Activated CD8-positive, alpha-beta memory T cell treated with anti-CD3 and anti-CD28 coated beads, Interleukin-2, amount 50 U/mL, for 1 hour (primary cell): Measurements from ENCODE around the gene HCFC1.

ENCODE experiments used
- DNase-seq: peaks from one replicate; pipeline ENCODE4 v3.0.0-alpha.2; 2020; ENCODE audit errors: extremely low read depth

The HCFC1 gene

DNA sequence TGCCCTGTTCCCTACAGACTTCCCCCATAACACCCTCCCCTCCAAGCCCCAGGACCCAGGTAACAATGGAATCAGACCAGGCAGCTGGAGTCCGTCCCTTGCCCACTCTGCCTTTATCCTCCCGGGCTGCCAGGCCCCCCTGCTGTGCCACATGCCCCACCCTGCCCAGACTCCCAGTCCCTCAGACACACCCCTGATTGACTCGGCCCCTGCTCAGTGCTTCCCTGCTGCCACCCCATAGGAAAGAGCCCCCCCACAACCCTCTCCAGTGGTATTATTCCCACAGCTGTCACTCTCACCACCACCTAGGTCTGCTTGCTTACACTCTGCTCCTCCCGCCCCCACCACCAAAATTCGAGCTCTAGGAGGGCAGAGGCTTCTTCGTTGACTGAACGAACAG lies 32.0 kb downstream of the HCFC1 start:
- DNase-seq = no peak

DNA sequence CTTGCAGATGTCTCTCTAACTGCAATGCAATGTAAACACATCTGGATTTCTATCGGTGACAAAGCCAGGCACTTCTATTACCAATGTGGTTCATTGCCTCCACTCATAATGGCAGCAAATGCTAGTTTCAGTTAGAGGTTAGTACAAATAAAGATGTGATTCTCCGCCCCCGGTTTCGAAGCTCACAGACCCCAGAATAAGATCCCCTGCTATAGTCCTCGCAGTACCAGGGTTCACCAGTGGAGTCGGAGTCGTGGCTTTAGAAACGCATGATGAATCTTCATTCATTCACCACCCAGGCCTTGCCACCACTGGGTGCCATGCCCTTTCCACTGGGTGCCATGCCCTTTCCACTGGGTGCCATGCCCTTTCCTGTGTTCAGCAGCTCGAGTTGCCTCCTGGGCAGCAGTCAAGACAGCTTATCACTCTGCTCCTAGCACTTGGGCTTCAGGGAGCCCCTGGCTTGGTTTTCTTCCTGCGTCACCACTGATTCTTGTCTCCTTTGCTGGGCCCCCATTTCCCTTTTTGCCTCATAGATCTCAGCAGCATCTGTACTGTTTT lies 33.3 kb downstream of the HCFC1 start:
- DNase-seq = no peak

DNA sequence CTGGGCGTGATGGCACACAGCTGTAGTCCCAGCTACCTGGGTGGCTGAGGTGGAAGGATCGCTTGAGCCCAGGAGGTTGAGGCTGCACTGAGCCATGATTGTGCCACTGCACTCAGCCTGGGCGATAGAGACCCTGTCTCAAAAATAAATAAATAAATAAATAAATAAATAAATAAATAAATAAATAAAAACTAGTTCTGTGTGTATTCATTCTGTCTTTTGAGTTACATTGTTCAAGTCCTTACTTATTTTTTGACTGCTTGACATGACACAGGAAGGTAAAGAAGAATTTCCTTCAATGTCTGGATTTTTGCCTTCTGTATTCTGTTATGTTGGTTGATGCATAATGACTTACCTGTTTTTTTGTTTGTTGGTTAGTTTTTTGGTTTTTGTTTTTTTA lies 34.6 kb downstream of the HCFC1 start:
- DNase-seq = no peak

DNA sequence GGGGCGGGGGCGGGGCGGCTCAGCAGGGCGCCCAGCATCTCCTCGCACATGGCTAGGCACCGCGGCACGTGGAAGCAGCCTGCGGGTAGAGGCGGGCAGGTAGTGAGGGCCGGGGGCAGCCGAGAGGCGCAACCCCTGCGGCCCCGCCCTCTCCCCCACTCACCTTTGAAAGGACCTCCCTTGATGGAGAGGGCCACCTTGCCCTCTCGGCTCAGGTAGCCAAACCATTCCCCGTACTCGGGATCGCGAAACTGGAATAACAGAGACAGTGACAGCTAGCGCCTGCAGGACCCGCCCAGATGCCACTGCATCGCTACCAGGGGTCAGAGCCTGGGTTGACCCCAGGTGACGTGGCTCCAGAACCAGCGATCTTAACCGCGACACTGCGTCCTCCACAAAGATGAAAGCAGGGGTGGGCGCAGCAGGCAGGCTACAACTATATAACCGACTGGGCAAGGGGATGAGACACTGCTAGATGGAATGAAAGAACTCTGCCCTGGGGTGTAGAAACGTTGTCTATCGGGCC lies 36.2 kb downstream of the HCFC1 start:
- DNase-seq = no peak

DNA sequence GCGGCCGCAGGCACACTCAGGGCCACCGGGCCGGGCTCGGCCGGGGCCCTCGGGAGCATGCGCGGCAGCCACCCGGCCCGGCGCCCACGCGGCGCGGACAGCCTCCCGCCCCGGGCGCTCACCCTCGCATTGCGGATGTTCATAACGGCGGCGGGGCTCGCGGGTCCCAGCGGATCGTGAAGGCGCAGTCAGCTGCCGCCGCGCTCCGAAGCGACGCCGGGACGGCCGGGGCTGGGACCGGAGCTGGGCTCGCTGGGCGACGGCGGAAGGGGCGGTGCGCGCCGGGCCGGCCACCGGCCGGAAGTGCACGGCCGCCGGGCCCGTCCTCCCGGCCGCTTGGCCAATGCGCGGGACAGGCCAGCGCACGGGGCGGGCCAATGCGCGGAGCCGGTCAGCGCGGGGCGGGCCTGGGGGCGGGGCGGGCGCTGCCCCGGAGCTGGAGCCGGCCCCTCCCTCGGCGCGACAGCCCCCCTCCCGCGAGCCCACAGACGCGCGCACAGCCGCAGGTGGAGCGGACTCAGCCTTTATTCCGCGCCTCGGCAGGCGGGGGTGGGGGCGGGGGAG lies 36.8 kb downstream of the HCFC1 start, which contains the start of gene NAA10:
NAA10 (minus strand) TSS at position 276 of the 564 bp plus-strand sequence; CDS start at position 143, 133 bp downstream.
- DNase-seq = no peak

DNA sequence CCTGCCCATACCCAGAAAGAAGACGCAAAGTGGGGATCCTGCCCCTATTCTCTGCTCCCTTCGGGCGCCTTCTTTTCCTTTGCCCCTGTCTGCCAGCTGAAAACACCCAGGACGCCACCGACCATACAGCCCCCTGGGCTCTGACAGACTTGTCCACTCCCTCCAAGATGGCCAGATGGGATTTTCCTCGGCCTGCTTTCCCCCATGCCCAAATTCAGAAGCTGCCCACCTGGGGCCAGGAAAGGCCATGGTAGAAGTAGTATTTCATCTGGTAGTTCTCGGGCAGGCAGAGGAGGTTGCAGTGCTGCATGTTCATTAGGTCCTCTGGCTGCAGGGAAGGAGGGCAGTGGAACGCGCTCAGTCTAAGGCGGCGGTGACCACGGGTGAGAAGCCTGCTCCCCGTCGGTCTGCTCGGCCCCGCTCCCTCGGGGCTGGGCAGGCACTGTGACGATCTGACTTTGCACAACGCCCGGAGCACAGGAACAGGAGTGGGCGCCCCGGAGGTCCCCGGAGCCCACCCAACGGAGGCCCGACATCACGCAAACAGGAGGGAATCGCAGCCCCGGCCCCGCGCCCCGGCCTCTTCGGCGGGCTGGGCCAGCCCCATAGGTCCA lies 37.4 kb downstream of the HCFC1 start:
- DNase-seq = no peak

DNA sequence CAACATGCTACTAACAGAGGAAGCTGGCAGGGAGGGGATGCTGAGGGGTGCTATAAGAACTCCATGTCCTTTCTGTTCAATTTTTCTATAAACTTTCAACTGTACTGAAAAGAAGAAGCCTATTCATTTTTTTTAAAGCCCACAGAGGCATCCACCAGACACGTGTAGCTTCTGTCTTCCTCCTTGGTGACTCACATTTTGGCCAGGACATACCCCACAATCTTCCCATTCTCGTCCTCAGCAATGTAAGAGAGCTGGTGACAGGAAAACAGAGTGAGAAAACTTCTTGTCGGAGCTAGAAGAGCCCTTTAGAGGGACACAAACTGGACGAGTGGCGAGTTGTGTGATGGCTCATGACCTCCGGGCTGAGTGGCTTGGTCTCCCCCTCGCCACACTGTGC lies 37.9 kb downstream of the HCFC1 start:
- no peak for DNase-seq

DNA sequence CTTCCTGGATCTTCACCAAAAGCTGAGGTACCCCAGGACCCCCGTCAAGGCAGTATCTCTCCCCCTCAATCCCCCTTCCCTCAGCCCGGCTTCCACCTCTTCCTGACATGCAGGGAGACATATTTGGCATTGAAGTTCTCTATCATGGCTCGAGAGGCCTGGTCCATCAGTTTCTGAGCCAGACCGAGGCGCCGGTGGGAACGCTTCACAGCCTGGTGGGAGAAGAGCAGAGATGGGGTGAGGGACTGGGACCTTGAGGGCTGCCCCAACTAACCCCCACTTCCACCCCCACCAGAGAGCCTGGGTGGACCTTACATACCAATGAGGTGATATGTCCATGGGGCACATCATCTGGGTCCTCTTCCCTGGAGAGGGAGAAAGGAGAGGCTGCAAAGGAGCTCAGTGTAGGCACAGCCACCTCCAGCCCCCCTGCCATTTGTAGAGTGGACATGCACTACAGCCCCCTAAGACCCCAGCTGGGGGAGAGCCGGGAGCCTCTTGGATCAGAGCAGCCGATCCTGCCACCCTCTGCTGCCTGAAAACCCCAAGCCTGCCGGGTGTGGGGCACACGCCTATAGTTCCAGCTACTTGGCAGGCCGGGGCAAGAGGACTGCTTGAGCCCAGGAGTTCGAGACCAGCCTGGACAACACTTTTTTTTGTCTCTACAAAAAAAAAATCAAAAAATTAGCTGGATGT lies 39.2 kb downstream of the HCFC1 start:
- DNase-seq = no peak

DNA sequence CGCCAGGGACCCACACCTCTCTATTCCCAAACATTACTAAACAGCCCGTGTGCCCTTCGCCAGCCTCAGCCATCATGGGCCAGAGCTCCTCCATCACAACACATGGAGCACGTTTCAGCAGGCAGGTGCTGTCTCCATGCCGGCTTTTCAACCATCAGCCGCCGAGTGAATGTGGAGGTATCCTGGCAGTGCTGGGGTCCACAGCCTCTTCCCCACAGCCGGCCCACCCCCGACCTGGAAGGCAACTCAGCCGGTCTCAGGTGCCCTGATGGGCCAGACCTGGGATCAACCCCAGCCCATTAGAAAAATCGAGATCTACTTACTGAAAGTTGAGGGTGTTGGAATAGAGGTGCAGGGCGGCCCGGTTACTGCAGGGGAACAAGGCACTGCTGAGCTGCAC lies 39.9 kb downstream of the HCFC1 start:
- DNase-seq = no peak

DNA sequence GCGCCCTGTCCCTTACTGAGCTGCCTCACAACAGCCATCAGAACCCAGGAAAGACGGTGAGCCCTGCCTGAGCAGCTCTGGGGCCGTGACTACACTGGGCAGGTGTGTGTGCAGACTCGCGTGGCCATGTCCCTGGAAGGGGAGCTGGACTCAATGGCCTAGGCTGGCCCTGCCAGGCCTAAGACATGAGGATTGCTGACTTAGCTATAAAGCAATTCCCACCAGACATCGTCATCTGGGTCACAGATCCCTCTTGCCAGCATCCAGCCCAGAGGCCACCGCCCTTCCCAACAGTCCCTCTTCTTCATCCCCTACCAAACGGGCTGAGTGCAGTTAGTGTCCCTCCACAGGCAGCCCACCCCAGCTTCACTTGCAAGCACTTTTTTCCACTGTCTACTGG lies 40.5 kb downstream of the HCFC1 start:
- no peak for DNase-seq

DNA sequence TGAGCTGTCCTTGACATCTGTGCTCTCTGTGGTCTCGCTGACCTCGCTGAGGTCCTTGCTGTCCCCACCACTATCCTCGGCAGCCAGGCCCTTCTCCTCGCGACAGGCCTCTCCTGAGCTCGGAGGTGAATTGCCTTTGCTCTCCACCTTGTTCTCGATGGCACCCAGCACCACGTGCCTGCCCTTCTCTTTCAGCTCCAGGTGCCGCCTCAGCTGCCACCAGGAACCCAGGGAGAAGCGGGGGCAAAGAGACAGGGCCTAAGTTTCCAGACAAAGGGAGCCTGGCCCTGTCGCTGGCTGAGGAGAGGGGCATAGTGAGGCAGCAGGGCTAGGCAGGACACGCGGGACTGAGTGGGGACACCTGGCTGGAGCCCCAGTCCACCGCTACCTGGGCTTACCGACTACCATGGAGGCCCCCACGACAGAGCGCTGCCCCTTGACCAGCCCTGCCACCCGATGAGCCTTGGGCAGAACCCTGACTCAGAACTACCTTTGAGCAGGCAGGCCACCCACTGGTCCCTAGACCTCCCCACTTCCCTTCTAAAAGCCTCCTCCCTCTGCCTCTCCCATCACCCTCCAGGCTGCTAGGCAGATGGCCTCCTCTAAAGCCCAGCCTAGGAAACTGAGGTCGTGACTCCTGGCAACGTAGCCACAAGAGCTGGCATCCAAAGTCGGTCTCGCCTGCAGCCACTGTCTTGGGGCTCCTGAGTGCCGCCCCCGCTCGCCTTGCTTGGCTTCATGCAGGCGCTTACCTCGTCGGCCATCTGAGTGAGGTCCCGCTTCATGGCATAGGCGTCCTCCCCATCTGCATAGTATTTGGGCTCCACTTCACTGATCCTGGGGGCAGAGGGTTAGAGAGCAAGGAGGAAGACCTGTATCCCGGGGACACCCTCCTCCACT lies 41.4 kb downstream of the HCFC1 start:
- DNase-seq = no peak

DNA sequence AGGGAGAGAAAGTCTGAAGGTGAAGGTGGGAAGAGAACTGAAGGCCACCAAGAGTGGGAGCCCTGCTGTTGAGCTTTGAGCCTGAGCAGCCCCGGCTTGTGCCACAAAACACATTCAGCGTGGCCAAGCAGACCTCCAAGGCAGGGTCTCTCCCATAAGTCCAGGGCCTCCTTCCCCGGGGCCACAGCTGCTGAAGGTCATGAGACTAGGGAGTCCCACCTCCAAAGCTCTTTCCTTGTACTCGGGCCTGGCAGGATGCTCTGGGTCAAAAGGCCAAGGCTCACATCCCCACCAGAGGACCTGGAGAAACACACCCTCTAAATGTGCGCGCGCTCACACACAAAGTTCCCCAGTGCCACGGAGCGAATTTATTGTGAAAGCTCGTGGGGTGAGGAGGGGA lies 42.0 kb downstream of the HCFC1 start:
- DNase-seq = no peak

DNA sequence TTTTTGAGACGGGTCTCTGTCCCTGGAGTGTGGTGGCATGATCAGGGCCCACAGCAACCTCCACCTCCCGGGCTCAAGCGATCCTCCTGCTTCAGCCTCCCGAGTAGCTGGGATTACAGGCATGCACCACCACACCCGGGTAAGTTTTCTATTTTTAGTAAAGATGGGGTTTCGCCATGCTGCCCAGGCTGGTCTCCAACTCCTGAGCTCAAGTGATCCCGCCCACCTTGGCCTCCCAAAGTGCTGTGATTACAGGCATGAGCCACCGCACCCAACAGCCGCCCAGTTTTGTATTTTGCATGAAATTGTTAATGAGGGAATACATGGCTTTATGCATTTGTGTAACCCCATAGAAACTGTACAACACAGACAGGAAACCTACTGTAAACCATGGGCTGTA lies 42.8 kb downstream of the HCFC1 start:
- DNase-seq = no peak

DNA sequence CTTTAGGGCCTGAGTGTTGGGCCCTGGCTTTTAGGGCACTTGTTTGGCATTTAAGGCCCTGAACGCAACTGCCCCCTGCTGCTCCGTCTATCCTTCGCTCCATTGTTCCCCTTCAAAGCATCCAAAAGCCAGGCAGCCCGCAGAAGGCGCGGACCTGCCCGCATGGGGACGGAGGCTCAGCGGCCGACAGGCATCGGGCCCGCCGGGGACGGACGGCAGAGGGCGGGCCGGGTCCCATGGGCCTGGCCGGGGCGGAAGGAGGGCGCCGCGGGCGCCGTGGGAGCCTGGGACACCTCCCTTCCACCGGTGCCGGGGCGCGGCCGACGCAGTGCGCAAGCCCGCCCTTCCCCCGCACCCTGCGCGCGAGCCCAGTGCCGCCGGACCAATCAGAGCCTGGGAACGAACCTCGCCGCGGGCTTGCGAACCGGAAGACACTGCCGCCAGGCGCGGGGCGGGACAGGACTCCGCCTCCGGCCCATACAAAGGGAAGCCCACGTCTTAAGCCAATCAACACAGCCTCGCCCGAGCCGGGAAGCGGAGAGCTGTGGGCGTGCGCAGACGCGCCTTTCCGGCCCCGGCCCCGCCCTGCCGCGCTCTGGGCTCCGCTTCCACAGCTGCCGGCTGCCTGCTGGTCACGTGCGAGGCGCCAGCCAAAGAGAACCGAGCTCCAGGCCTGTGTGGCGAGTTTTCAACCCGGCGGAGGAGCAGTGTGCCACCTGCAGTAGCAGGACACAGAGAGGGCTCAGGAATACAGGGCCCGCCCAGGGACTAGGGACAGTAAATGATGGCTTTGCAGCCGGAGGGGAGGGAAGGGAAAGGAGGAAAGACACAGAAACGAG lies 43.5 kb downstream of the HCFC1 start:
- DNase-seq = peak; percentile 84

DNA sequence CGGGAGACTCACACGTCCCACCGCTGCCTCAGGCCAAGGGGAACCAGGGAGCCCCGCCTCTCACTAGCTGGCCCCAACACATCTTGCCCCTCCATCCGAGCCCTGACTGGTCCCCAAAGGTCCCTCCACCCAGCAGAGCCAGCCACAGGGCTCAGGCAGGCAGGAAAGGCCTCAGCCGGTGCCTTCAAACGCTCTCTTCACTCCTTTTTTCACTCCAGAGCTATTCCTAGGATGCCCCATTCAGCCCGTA lies 44.0 kb downstream of the HCFC1 start:
- no peak for DNase-seq

DNA sequence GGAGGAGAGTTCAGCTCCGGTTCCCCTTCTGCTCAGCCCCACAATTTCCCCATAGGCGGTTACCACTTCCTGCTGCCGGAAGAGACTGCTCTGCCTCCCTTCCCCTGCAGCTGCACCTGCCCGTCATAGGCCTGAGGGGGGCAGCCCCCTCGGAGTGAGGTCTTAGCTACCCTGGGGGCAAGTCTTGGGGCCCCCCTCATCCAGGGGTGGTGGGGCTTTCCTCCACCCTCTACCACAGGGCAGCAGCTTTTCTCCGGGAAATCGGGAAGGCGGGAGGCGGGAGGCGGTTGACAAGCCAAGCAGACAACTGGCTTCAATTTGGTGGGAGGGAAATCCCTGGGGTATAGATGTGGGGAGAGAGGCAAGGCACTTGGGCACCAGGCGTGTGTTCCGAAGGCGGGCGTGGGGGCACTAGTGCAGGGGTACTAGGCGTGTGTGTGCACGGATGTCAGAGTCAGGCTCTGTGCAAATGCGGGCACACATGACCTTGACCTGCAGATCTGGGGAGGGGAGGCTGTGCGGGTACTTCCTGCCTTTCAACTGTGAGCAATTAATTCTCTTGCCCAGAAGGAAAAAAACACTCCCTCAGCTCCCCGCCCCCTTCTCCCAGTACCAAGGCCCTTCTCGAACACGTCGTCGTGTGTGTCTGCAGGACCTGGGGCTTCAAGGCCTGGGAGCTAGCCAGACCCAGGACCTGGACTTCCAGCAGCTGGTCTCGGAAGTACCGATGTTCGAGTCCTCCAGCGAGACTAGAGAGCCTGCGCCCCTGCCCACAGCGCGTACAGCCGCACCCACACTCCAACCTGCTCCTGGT lies 44.6 kb downstream of the HCFC1 start:
- peak; percentile 57 for DNase-seq

DNA sequence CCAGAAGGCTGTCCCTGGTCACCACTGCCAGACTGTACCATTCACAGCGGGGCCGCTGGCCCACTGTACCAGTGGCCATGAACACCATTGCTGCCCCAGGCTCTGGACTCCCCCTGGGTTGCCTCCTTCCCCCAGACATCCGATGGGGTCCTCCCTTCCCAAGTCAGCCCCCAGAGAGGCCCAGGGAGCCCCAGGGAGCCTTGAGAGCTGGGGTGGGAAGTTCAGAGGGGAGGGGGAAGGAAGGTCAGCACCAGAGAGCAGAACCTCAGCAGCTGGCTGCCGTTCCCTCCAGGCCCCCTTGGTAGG lies 45.1 kb downstream of the HCFC1 start:
- DNase-seq = no peak

DNA sequence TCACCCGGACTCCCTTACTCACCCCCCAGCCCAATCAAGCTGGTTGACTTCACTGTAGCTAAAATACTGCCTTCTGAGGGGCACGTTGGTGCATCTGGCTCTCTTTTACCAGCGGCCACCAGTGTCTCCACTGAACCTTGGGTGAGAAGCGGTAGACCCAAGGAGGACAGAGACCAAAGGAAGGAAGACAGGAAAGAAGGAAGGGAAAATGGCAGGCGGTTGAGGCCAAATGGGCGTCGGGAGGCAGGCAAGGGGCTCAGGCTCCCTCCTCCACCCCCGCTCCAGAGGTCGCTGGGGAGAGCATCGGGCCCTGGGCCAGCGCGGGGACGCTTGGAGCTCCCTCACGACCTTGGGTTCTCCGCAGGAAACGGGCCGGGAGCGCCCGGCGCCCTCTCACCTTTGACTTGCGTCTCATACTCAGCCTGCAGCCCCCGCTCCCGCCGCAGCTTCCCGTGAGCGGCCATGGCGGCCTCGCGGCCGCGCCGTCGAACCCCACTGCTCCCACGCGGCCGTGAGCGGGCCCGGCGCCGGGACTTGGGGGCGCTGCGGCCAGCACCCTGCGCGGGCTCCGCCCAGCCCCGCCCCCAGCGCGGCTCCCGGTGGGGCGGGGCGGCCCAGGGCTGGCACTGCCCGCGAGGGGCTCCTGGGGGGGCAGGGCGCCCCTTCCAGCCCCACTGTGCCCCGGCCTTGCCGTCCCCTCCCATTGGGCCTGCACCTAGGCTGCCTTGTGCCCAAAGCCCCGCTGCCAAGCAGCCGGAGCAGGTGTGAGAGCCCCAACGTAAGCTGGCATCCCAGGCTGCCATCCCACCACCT lies 45.7 kb downstream of the HCFC1 start, which contains the start of gene ARHGAP4:
ARHGAP4 (minus strand) TSS at position 526 of the 813 bp plus-strand sequence; CDS start at position 464, 62 bp downstream.
- DNase-seq = no peak

DNA sequence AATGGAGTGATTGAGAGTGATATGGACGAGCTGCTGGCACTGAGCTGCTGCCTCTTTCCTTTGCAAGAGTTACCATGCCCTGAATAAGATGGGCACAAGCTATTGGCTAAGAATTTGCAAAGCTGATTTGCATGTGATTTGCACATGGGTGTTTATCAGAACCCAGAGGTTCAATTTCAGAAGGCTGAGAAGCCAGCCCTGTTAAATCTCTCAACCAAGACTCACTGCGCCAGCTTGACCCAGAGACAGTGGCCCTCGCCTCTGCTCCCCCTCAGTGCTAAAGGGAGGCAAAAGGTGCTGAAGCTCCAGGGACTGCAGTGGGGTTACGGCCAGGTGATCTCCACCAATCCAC lies 46.3 kb downstream of the HCFC1 start:
- DNase-seq = no peak
